H1 (cell line): Measurements from ENCODE around the gene ARHGEF12. TPM values are rescaled to one million over a fixed set of nuclear protein-coding genes. Genes with fewer than 3 reads are reported as not detected.

Source experiments
- CTCF ChIA-PET: fragments of 300-600 bp; sonication (Branson Sonifier 250); formaldehyde crosslinking; loops from one replicate; lab custom pipeline; 2021; ENCODE audit not compliant: partially characterized antibody; lab: Charles Lee
- POLR2A ChIA-PET: fragments of 300-600 bp; sonication (Branson Sonifier 250); formaldehyde crosslinking; loops from one replicate; lab custom pipeline; 2021; ENCODE audit warnings: inconsistent platforms; ENCODE audit not compliant: partially characterized antibody; lab: Charles Lee
- DNase-seq, 2 experiments: peaks; one replicate each; pipeline versions ENCODE4 v3.0.0 to v3.0.0-alpha.2; 2010 to 2022; ENCODE audit warnings: low spot score in 2 of 2, low read depth in 1 of 2, mixed read lengths in 1 of 2
- FAIRE-seq: peaks from 2 replicates; lab custom pipeline; 2011; peaks lifted over from hg19 to GRCh38; lab: Jason Lieb, UNC
- H2AFZ ChIP-seq: 2 replicates; pipeline ENCODE4 v1.8.1; 2012; ENCODE audit warnings: low read length, inconsistent platforms
- H2AK5ac ChIP-seq: 2 replicates; pipeline ENCODE4 v1.6.1; 2013; ENCODE audit warnings: low read depth, low read length
- H2BK120ac ChIP-seq: replicated peaks from 2 replicates; pipeline ENCODE3; 2013; ENCODE audit warnings: low read depth, low read length, inconsistent platforms
- H2BK12ac ChIP-seq: 2 replicates; pipeline ENCODE4 v1.6.1; 2013; ENCODE audit warnings: low read depth, low read length
- H2BK15ac ChIP-seq: 2 replicates; pipeline ENCODE4 v1.6.1; 2013; ENCODE audit warnings: low read length
- H2BK20ac ChIP-seq: 2 replicates; pipeline ENCODE4 v1.6.1; 2013; ENCODE audit warnings: low read length
- H2BK5ac ChIP-seq: 2 replicates; pipeline ENCODE4 v1.6.1; 2013; ENCODE audit warnings: low read depth, low read length
- H3K14ac ChIP-seq: 2 replicates; pipeline ENCODE4 v1.6.1; 2013; ENCODE audit warnings: inconsistent platforms; ENCODE audit not compliant: insufficient read length
- H3K18ac ChIP-seq: 2 replicates; pipeline ENCODE4 v1.6.1; 2013; ENCODE audit warnings: low read length; ENCODE audit errors: extremely low read depth
- H3K23ac ChIP-seq: 2 replicates; pipeline ENCODE4 v1.6.1; 2013; ENCODE audit warnings: inconsistent platforms; ENCODE audit not compliant: insufficient read length
- H3K23me2 ChIP-seq: 2 replicates; pipeline ENCODE4 v1.6.1; 2013; ENCODE audit warnings: low read depth, low read length
- H3K27ac ChIP-seq: 2 replicates; pipeline ENCODE4 v1.6.1; 2011; ENCODE audit warnings: low read depth, low read length, inconsistent platforms
- H3K27me3 ChIP-seq, 4 experiments: replicated peaks in 1 of 4; 1 replicate in 1 of 4; 2 replicates in 3 of 4; pipeline versions ENCODE4 v1.6.1 to v1.8.1; 2011 to 2013; ENCODE audit warnings: low read length in 3 of 4, mild to moderate bottlenecking in 3 of 4, inconsistent platforms in 2 of 4, mixed read lengths in 2 of 4, moderate library complexity in 1 of 4; ENCODE audit not compliant: control insufficient read depth in 3 of 4, insufficient read depth in 3 of 4; ENCODE audit errors: extremely low read depth in 1 of 4
- H3K36me3 ChIP-seq, 4 experiments: 2 replicates each; pipeline versions ENCODE4 v1.6.1 to v1.8.1; 2011 to 2013; ENCODE audit warnings: mild to moderate bottlenecking in 4 of 4, low read length in 3 of 4, moderate library complexity in 2 of 4, control low read depth in 1 of 4, inconsistent platforms in 1 of 4; ENCODE audit not compliant: insufficient read depth in 4 of 4, control insufficient read depth in 2 of 4
- H3K4ac ChIP-seq: replicated peaks from 2 replicates; pipeline ENCODE3; 2013; ENCODE audit warnings: low read length, low read depth, mixed read lengths, inconsistent platforms; ENCODE audit not compliant: insufficient read length
- H3K4me1 ChIP-seq, 4 experiments: replicated peaks in 1 of 4; 1 replicate in 1 of 4; 2 replicates in 3 of 4; pipeline versions ENCODE4 v1.6.1 to v1.8.1; 2011 to 2013; ENCODE audit warnings: low read length in 3 of 4, inconsistent platforms in 2 of 4, mixed read lengths in 1 of 4; ENCODE audit not compliant: insufficient read depth in 4 of 4, control insufficient read depth in 3 of 4
- H3K4me2 ChIP-seq, 2 experiments: 2 replicates each; pipeline versions ENCODE4 v1.6.1 to v1.8.1; 2011 to 2013; ENCODE audit warnings: low read depth in 2 of 2, low read length in 2 of 2, control low read depth in 1 of 2, inconsistent platforms in 1 of 2, mild to moderate bottlenecking in 1 of 2; ENCODE audit not compliant: insufficient read depth in 1 of 2
- H3K4me3 ChIP-seq, 4 experiments: fragments of 200-600, 300-600 bp in 1 of 4; sonication (generic), shearing (Covaris generic), sonication (Bioruptor Twin) in 1 of 4; 2 replicates each; pipeline versions ENCODE4 v1.5.1 to v1.8.1; 2011 to 2016; ENCODE audit warnings: low read length in 4 of 4, low read depth in 3 of 4, control low read depth in 2 of 4, inconsistent platforms in 2 of 4, mild to moderate bottlenecking in 2 of 4, mixed read lengths in 1 of 4, moderate library complexity in 1 of 4; ENCODE audit not compliant: insufficient read depth in 2 of 4; ENCODE audit errors: extremely low read depth in 1 of 4
- H3K56ac ChIP-seq: replicated peaks from 2 replicates; pipeline ENCODE3; 2013; ENCODE audit warnings: low read depth, mild to moderate bottlenecking, mixed read lengths, low read length, inconsistent platforms; ENCODE audit not compliant: insufficient read length
- H3K79me1 ChIP-seq: 2 replicates; pipeline ENCODE4 v1.6.1; 2013; ENCODE audit warnings: low read depth, low read length, control low read depth
- H3K79me2 ChIP-seq, 2 experiments: 2 replicates each; pipeline versions ENCODE4 v1.6.1 to v1.8.1; 2012 to 2013; ENCODE audit warnings: low read length in 2 of 2, mild to moderate bottlenecking in 2 of 2, inconsistent platforms in 1 of 2; ENCODE audit not compliant: insufficient read depth in 2 of 2, control insufficient read depth in 1 of 2
- H3K9ac ChIP-seq, 4 experiments: replicated peaks in 1 of 4; 1 replicate in 1 of 4; 2 replicates in 3 of 4; pipeline versions ENCODE4 v1.6.1 to v1.8.1; 2011 to 2013; ENCODE audit warnings: low read depth in 3 of 4, low read length in 3 of 4, control low read depth in 2 of 4, mild to moderate bottlenecking in 2 of 4, moderate library complexity in 2 of 4, inconsistent platforms in 1 of 4; ENCODE audit errors: extremely low read depth in 1 of 4
- H3K9me3 ChIP-seq, 2 experiments: 2 replicates each; pipeline versions ENCODE4 v1.6.1 to v1.8.1; 2012 to 2013; ENCODE audit warnings: mild to moderate bottlenecking in 2 of 2, moderate library complexity in 2 of 2, control low read depth in 1 of 2, inconsistent platforms in 1 of 2, low read depth in 1 of 2, low read length in 1 of 2, mixed read lengths in 1 of 2; ENCODE audit not compliant: insufficient read depth in 2 of 2
- H4K20me1 ChIP-seq, 2 experiments: replicated peaks in 1 of 2; 2 replicates each; pipeline versions ENCODE3 to v1.8.1; 2011 to 2013; ENCODE audit warnings: inconsistent platforms in 2 of 2, low read length in 2 of 2, mild to moderate bottlenecking in 1 of 2; ENCODE audit not compliant: insufficient read depth in 2 of 2, control insufficient read depth in 1 of 2
- H4K5ac ChIP-seq: 2 replicates; pipeline ENCODE4 v1.6.1; 2013; ENCODE audit warnings: low read length, low read depth, mixed read lengths, inconsistent platforms; ENCODE audit not compliant: insufficient read length
- H4K8ac ChIP-seq: 2 replicates; pipeline ENCODE4 v1.8.0; 2013; ENCODE audit warnings: mild to moderate bottlenecking, moderate library complexity, low read length, inconsistent platforms; ENCODE audit not compliant: insufficient read depth; ENCODE audit errors: extremely low read depth
- H4K91ac ChIP-seq: replicated peaks from 2 replicates; pipeline ENCODE3; 2013; ENCODE audit warnings: low read length, mixed read lengths, inconsistent platforms; ENCODE audit not compliant: insufficient read length
- CHD2 ChIP-seq: IDR thresholded peaks from 2 replicates; pipeline ENCODE4 v1.6.1; 2012; ENCODE audit warnings: low read length, improper control_type of control experiment
- E2F6 ChIP-seq: IDR thresholded peaks from 2 replicates; pipeline ENCODE4 v1.6.1; 2012; ENCODE audit warnings: inconsistent platforms
- NRF1 ChIP-seq: IDR thresholded peaks from 2 replicates; pipeline ENCODE4 v1.6.1; 2011; ENCODE audit warnings: mild to moderate bottlenecking, low read depth, low read length, improper control_type of control experiment
- WGBS, 2 experiments: shearing (Covaris generic) in 1 of 2; methylation state at CpG; one replicate each; pipeline versions ENCODE4 v1.1.6 to v1.1.7; 2013 to 2015; ENCODE audit warnings: low lambda C conversion rate in 2 of 2, mixed read lengths in 2 of 2, inconsistent platforms in 1 of 2, low coverage in 1 of 2, missing lambda C conversion rate in 1 of 2; ENCODE audit not compliant: insufficient replicate concordance in 2 of 2, insufficient coverage in 1 of 2, insufficient read length in 1 of 2; ENCODE audit errors: extremely low coverage in 1 of 2, missing lambda C conversion rate in 1 of 2; 5-methylcytosine and 5-hydroxymethylcytosine counted together
- polyA plus RNA-seq, 7 experiments: library from polyadenylated mRNA; depleted of rRNA in 3 of 7; stranded (reverse) in 5 of 7; unstranded in 2 of 7; fragments of >200 nt in 5 of 7; fragments of 200-250 nt in 2 of 7; gene quantifications; 1 replicate in 5 of 7; 2 replicates in 1 of 7; 4 replicates in 1 of 7; pipeline versions ENCODE4 v1.2.1 to v1.2.3, GENCODE V29; 2011 to 2013; ENCODE audit warnings: missing spikeins in 2 of 7, mixed read lengths in 2 of 7
- total RNA-seq: library from RNA; stranded (reverse); fragmentation: NEBNext Ultra II Directional; extraction: Animal tissue kit (Norgen Biotek cat#: 25700); gene quantifications from 2 replicates; pipeline ENCODE4 v1.2.1, GENCODE V29; 2021

Gene ARHGEF12
- total and polyA plus RNA-seq, 2 of the 8 experiments (the other 6 are each of a cell fraction or from before 2014, with no cell fraction given), result 5.1 to 33.7 TPM

GRCh38 chr11:120383518-120384155 is 47.4 kb downstream of the ARHGEF12 start:
- peaks cover 3 to 90% of the 10 kb centered on the region in 2 experiments; a peak in 3 of 4 replicates for H3K79me2 ChIP-seq
- no peak overlapping the region for H3K23ac ChIP-seq
- no peak overlapping the region for H3K4ac ChIP-seq
- H4K8ac ChIP-seq, result no peak overlapping the region; the same call in 1 of the 2 replicates
- H2BK15ac ChIP-seq, result no peak overlapping the region
- no peak overlapping the region for H2BK20ac ChIP-seq
- no peak overlapping the region for H2BK120ac ChIP-seq
- H2BK12ac ChIP-seq, result no peak overlapping the region
- H2AK5ac ChIP-seq, result no peak overlapping the region
- no peak overlapping the region for H3K4me3 ChIP-seq
- 0 out of 8 replicates have a peak, but pooled peaks cover 0 to 4% (median 0%) of the 10 kb centered on the region in 4 experiments for H3K36me3 ChIP-seq
- no peak overlapping the region for H4K5ac ChIP-seq
- no peaks in the 10 kb centered on the region for H3K23me2 ChIP-seq
- no peak overlapping the region for H3K9ac ChIP-seq
- no peak overlapping the region for H4K91ac ChIP-seq
- H3K9me3 ChIP-seq, result peaks cover 6 to 10% of the 10 kb centered on the region in 2 experiments
- H2BK5ac ChIP-seq, result no peak overlapping the region
- WGBS, 2 experiments, result 91% methylated on average over 4 of the region's 4 CpGs; no CpG with 5 or more reads in 1 of the 2 experiments
- H2AFZ ChIP-seq, result no peak overlapping the region
- H3K18ac ChIP-seq, result no peak overlapping the region
- H3K4me1 ChIP-seq, result peaks cover 0 to 2% (median 0%) of the 10 kb centered on the region in 4 experiments; a peak in 2 of 7 replicates
- TF ChIP-seq E2F6 (no peak), NRF1 (no peak), CHD2 (no peak)
- no peak overlapping the region for H3K27ac ChIP-seq
- no peaks in the 10 kb centered on the region for H3K27me3 ChIP-seq
- no peak overlapping the region for H3K14ac ChIP-seq
- FAIRE-seq (peak; percentile 13), DNase-seq (no peak)
- peaks cover 3% of the 10 kb centered on the region; the same call in 1 of the 2 replicates for H3K79me1 ChIP-seq
- POLR2A ChIA-PET, result interaction anchor here (1.0 kb wide), 1 partner anchor 12 kb away, joined by 3 read pairs; no protein-coding TSS in a partner anchor
- H4K20me1 ChIP-seq, result peaks cover 0 to 2% of the 10 kb centered on the region in 2 experiments
- no peak overlapping the region for H3K56ac ChIP-seq
- H3K4me2 ChIP-seq, result no peak overlapping the region
- CTCF ChIA-PET, result no interaction called here
